ENCODE results near the gene LRRC14B.
A peak's percentile ranks its signal among the peaks of the same experiment; 100 is the strongest.
"Not testable (repeated sequence)": the region's sequence is repeated elsewhere in the genome, so short reads cannot be mapped to it uniquely, and the experiment has no call there.

Gene LRRC14B

GRCh38 chr5:218457-219291 is 27.4 kb downstream of the LRRC14B start:
- Histone ChIP-seq H3K4me3 (ENCODE audit: low read depth in 1 of 5, low read length in 5 of 5) (peak overlapping the region; percentile 77 to 91 (median 88)), H3K4me1 (ENCODE audit: control insufficient read depth in 5 of 5, insufficient read depth in 5 of 5, low read length in 5 of 5) (peaks cover 2 to 40% (median 34%) of the 10 kb centered on the region in 5 donors), H3K9ac (ENCODE audit: low read length in 5 of 5) (peak overlapping the region; percentile 63 to 98 (median 95)), H3K27ac (ENCODE audit: low read depth, low read length) (peak overlapping the region; percentile 84), H3K36me3 (ENCODE audit: control insufficient read depth in 5 of 5, insufficient read depth in 5 of 5, low read length in 5 of 5) (peaks cover 0 to 9% (median 5%) of the 10 kb centered on the region in 5 donors), H3K27me3 (ENCODE audit: control insufficient read depth in 5 of 5, insufficient read depth in 4 of 5, low read length in 5 of 5) (no peaks in the 10 kb centered on the region), H3K9me3 (ENCODE audit: control insufficient read depth in 5 of 5, low read length in 5 of 5) (no peaks in the 10 kb centered on the region)

DNA sequence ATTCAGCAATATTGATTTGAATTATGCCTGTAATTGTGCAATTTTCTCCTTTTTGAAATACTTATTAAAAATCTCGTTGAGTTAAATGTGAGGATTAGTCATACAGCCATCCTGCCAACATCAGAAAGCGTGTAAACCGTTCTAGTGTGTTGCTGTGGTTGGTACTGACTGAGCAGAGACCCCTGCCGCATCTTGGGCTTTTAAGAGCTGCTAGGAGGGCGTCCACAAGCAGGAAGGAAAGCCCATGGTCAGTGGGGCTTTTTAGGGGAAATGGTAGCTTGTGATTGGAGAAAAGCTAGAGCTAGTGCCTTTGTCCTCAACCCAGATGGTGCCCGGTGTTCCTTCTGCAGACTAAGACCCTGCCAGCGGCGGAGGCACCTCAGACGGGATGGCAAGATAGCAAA is 28.2 kb downstream of the LRRC14B start:
- H3K4me3 ChIP-seq (ENCODE audit: low read depth in 1 of 5, low read length in 5 of 5): peak overlapping the region; percentile 77 to 91 (median 88)
- peak overlapping the region; percentile 63 to 98 (median 95) for H3K9ac ChIP-seq (ENCODE audit: low read length in 5 of 5)
- H3K27me3 ChIP-seq (ENCODE audit: control insufficient read depth in 5 of 5, insufficient read depth in 4 of 5, low read length in 5 of 5): no peaks in the 10 kb centered on the region
- H3K4me1 ChIP-seq (ENCODE audit: control insufficient read depth in 5 of 5, insufficient read depth in 5 of 5, low read length in 5 of 5): peaks cover 2 to 40% (median 34%) of the 10 kb centered on the region in 5 donors
- no peaks in the 10 kb centered on the region for H3K9me3 ChIP-seq (ENCODE audit: control insufficient read depth in 5 of 5, low read length in 5 of 5)
- H3K27ac ChIP-seq (ENCODE audit: low read depth, low read length): peak overlapping the region; percentile 84
- peaks cover 0 to 9% (median 5%) of the 10 kb centered on the region in 5 donors for H3K36me3 ChIP-seq (ENCODE audit: control insufficient read depth in 5 of 5, insufficient read depth in 5 of 5, low read length in 5 of 5)

- Histone ChIP-seq H3K27me3 (ENCODE audit: control insufficient read depth in 5 of 5, insufficient read depth in 4 of 5, low read length in 5 of 5) (no peaks in the 10 kb centered on the region), H3K9me3 (ENCODE audit: control insufficient read depth in 5 of 5, low read length in 5 of 5) (no peaks in the 10 kb centered on the region), H3K36me3 (ENCODE audit: control insufficient read depth in 5 of 5, insufficient read depth in 5 of 5, low read length in 5 of 5) (peaks cover 0 to 14% (median 11%) of the 10 kb centered on the region in 5 donors), H3K4me1 (ENCODE audit: control insufficient read depth in 5 of 5, insufficient read depth in 5 of 5, low read length in 5 of 5) (peaks cover 2 to 40% (median 34%) of the 10 kb centered on the region in 5 donors), H3K4me3 (ENCODE audit: low read depth in 1 of 5, low read length in 5 of 5) (peak overlapping the region; percentile 77 to 91 (median 88)), H3K27ac (ENCODE audit: low read depth, low read length) (peak overlapping the region; percentile 84), H3K9ac (ENCODE audit: low read length in 5 of 5) (peak overlapping the region; percentile 44 to 98 (median 95))
Observed at GRCh38 chr5:219991-220390, 28.7 kb downstream of the LRRC14B start.

- H3K36me3 ChIP-seq (ENCODE audit: control insufficient read depth in 5 of 5, insufficient read depth in 5 of 5, low read length in 5 of 5): peaks cover 2 to 43% (median 38%) of the 10 kb centered on the region in 5 donors
- peaks cover 2 to 34% (median 31%) of the 10 kb centered on the region in 5 donors for H3K4me1 ChIP-seq (ENCODE audit: control insufficient read depth in 5 of 5, insufficient read depth in 5 of 5, low read length in 5 of 5)
- H3K27ac ChIP-seq (ENCODE audit: low read depth, low read length); H3K9me3 ChIP-seq (ENCODE audit: control insufficient read depth in 5 of 5, low read length in 5 of 5); H3K27me3 ChIP-seq (ENCODE audit: control insufficient read depth in 5 of 5, insufficient read depth in 4 of 5, low read length in 5 of 5); H3K9ac ChIP-seq (ENCODE audit: low read length in 5 of 5); H3K4me3 ChIP-seq (ENCODE audit: low read depth in 1 of 5, low read length in 5 of 5): not testable (repeated sequence)
Observed at GRCh38 chr5:222951-223715, 31.8 kb downstream of the LRRC14B start.

- peaks cover 7 to 49% (median 44%) of the 10 kb centered on the region in 5 donors for H3K36me3 ChIP-seq (ENCODE audit: control insufficient read depth in 5 of 5, insufficient read depth in 5 of 5, low read length in 5 of 5)
Observed at GRCh38 chr5:223791-224190, 32.5 kb downstream of the LRRC14B start.

DNA sequence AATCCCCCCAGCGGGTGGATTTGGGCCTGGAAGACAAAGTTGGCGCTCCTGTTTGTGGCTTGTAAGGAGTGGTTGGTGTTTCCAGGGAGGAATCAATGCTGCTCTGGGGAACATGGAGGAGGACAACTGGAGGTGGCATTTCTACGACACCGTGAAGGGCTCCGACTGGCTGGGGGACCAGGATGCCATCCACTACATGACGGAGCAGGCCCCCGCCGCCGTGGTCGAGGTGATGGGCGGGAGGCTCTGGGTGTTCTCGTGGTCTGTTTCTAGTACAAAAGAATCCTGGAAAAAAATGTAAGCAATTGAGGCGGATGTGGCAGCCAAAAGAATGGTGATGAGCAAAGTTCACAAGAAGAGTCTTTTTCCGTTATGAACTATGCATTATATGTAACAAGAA is 34.0 kb downstream of the LRRC14B start:
- no peaks in the 10 kb centered on the region for H3K27me3 ChIP-seq (ENCODE audit: control insufficient read depth in 5 of 5, insufficient read depth in 4 of 5, low read length in 5 of 5)
- peaks cover 0 to 18% (median 17%) of the 10 kb centered on the region in 5 donors for H3K4me1 ChIP-seq (ENCODE audit: control insufficient read depth in 5 of 5, insufficient read depth in 5 of 5, low read length in 5 of 5)
- no peaks in the 10 kb centered on the region for H3K9me3 ChIP-seq (ENCODE audit: control insufficient read depth in 5 of 5, low read length in 5 of 5)
- H3K9ac ChIP-seq (ENCODE audit: low read length in 5 of 5): no peak overlapping the region
- no peak overlapping the region for H3K27ac ChIP-seq (ENCODE audit: low read depth, low read length)
- no peak overlapping the region for H3K4me3 ChIP-seq (ENCODE audit: low read depth in 1 of 5, low read length in 5 of 5)
- peaks cover 18 to 64% (median 58%) of the 10 kb centered on the region in 5 donors for H3K36me3 ChIP-seq (ENCODE audit: control insufficient read depth in 5 of 5, insufficient read depth in 5 of 5, low read length in 5 of 5)

More at GRCh38 chr5:223791-224190, 32.5 kb downstream of the LRRC14B start:
- Histone ChIP-seq H3K27ac (ENCODE audit: low read depth, low read length) (no peak overlapping the region), H3K4me1 (ENCODE audit: control insufficient read depth in 5 of 5, insufficient read depth in 5 of 5, low read length in 5 of 5) (peaks cover 2 to 34% (median 31%) of the 10 kb centered on the region in 5 donors), H3K27me3 (ENCODE audit: control insufficient read depth in 5 of 5, insufficient read depth in 4 of 5, low read length in 5 of 5) (no peaks in the 10 kb centered on the region), H3K9ac (ENCODE audit: low read length in 5 of 5) (no peak overlapping the region), H3K4me3 (ENCODE audit: low read depth in 1 of 5, low read length in 5 of 5) (no peak overlapping the region), H3K9me3 (ENCODE audit: control insufficient read depth in 5 of 5, low read length in 5 of 5) (no peaks in the 10 kb centered on the region)

DNA sequence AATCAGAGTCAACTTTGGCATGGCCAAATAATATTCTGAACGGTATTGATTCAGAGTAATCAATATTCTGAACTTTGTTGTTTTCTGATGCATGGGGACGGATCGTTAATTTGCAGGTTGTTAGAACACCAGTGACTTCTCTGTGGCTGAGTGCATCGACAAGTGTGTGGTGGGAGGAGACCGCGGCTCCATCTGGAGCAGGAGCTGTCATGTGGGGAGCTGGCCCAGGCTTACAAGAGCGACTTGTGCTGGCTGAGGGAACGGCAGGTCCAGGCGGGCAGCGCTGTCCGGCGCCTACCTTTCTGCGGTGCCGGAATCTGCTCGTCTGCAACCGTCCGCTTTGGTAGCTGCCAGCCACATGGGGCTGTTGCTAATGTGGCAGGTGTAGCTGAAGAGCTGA is 36.1 kb downstream of the LRRC14B start:
- not testable (repeated sequence) for H3K9me3 ChIP-seq (ENCODE audit: control insufficient read depth in 5 of 5, low read length in 5 of 5); H3K27me3 ChIP-seq (ENCODE audit: control insufficient read depth in 5 of 5, insufficient read depth in 4 of 5, low read length in 5 of 5); H3K9ac ChIP-seq (ENCODE audit: low read length in 5 of 5); H3K27ac ChIP-seq (ENCODE audit: low read depth, low read length); H3K4me1 ChIP-seq (ENCODE audit: control insufficient read depth in 5 of 5, insufficient read depth in 5 of 5, low read length in 5 of 5); H3K4me3 ChIP-seq (ENCODE audit: low read depth in 1 of 5, low read length in 5 of 5)
- H3K36me3 ChIP-seq (ENCODE audit: control insufficient read depth in 5 of 5, insufficient read depth in 5 of 5, low read length in 5 of 5): peaks cover 18 to 84% (median 78%) of the 10 kb centered on the region in 5 donors

DNA sequence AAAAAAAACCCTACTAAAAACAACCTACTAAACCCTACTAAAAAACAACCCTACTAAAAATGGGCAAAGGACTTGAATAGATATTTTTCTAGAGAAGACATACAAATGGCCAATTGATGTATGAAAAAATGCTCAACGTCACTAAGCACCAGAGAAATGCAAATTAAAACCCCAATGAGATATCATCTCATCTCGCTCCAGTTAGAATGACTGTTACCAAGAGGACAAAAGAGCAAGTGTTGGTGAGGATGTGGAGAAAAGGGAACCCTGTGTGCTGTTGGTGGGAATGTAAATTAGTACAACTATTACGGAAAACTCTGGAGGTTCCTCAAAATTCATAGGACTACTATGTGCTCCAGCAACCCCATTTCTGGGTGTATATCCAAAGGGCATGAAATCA is 37.6 kb downstream of the LRRC14B start:
- no peaks in the 10 kb centered on the region for H3K9me3 ChIP-seq (ENCODE audit: control insufficient read depth in 5 of 5, low read length in 5 of 5)
- H3K36me3 ChIP-seq (ENCODE audit: control insufficient read depth in 5 of 5, insufficient read depth in 5 of 5, low read length in 5 of 5): peaks cover 18 to 98% (median 87%) of the 10 kb centered on the region in 5 donors
- H3K4me3 ChIP-seq (ENCODE audit: low read depth in 1 of 5, low read length in 5 of 5): no peak overlapping the region
- no peaks in the 10 kb centered on the region for H3K27me3 ChIP-seq (ENCODE audit: control insufficient read depth in 5 of 5, insufficient read depth in 4 of 5, low read length in 5 of 5)
- H3K9ac ChIP-seq (ENCODE audit: low read length in 5 of 5): no peak overlapping the region
- H3K4me1 ChIP-seq (ENCODE audit: control insufficient read depth in 5 of 5, insufficient read depth in 5 of 5, low read length in 5 of 5): no peaks in the 10 kb centered on the region
- H3K27ac ChIP-seq (ENCODE audit: low read depth, low read length): no peak overlapping the region

DNA sequence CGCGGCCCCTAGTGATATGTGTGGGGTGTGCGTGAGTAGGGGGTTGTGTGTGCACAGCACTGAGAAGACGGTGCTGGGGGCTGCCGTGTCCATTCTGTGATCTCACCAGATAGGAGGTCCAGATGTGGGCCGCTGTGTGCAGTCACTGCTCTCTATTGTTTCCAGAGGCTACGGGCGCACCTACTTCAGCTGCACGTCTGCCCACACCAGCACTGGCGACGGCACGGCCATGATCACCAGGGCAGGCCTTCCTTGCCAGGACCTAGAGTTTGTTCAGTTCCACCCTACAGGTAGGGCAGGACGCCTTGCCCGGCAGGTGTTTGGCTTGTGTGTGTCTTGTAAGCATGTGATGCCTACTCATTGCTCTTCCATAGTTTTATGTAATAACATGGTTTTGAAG is 39.4 kb downstream of the LRRC14B start:
- Histone ChIP-seq H3K9me3 (ENCODE audit: control insufficient read depth in 5 of 5, low read length in 5 of 5) (no peaks in the 10 kb centered on the region), H3K27ac (ENCODE audit: low read depth, low read length) (no peak overlapping the region), H3K4me1 (ENCODE audit: control insufficient read depth in 5 of 5, insufficient read depth in 5 of 5, low read length in 5 of 5) (no peaks in the 10 kb centered on the region), H3K27me3 (ENCODE audit: control insufficient read depth in 5 of 5, insufficient read depth in 4 of 5, low read length in 5 of 5) (no peaks in the 10 kb centered on the region), H3K9ac (ENCODE audit: low read length in 5 of 5) (no peak overlapping the region), H3K4me3 (ENCODE audit: low read depth in 1 of 5, low read length in 5 of 5) (no peak overlapping the region), H3K36me3 (ENCODE audit: control insufficient read depth in 5 of 5, insufficient read depth in 5 of 5, low read length in 5 of 5) (peaks cover 20 to 95% (median 84%) of the 10 kb centered on the region in 5 donors)

GRCh38 chr5:231661-232060 is 40.4 kb downstream of the LRRC14B start:
- Histone ChIP-seq H3K36me3 (ENCODE audit: control insufficient read depth in 5 of 5, insufficient read depth in 5 of 5, low read length in 5 of 5) (peaks cover 20 to 95% (median 83%) of the 10 kb centered on the region in 5 donors), H3K9ac (ENCODE audit: low read length in 5 of 5) (no peak overlapping the region)

More at GRCh38 chr5:231661-232060, 40.4 kb downstream of the LRRC14B start:
- no peak overlapping the region for H3K4me3 ChIP-seq (ENCODE audit: low read depth in 1 of 5, low read length in 5 of 5)
- H3K9me3 ChIP-seq (ENCODE audit: control insufficient read depth in 5 of 5, low read length in 5 of 5): no peaks in the 10 kb centered on the region
- no peaks in the 10 kb centered on the region for H3K27me3 ChIP-seq (ENCODE audit: control insufficient read depth in 5 of 5, insufficient read depth in 4 of 5, low read length in 5 of 5)
- H3K4me1 ChIP-seq (ENCODE audit: control insufficient read depth in 5 of 5, insufficient read depth in 5 of 5, low read length in 5 of 5): no peaks in the 10 kb centered on the region
- H3K27ac ChIP-seq (ENCODE audit: low read depth, low read length): no peak overlapping the region
